GM18498 (cell line): ENCODE results near the gene MTSS2.

Source experiments
- ATAC-seq: cut with Tn5 transposase; IDR thresholded peaks from one replicate; pipeline ENCODE4 v1.9.1; 2021; ENCODE audit warnings: mild to moderate bottlenecking, moderate library complexity; ENCODE audit not compliant: unreplicated experiment

The MTSS2 gene

DNA sequence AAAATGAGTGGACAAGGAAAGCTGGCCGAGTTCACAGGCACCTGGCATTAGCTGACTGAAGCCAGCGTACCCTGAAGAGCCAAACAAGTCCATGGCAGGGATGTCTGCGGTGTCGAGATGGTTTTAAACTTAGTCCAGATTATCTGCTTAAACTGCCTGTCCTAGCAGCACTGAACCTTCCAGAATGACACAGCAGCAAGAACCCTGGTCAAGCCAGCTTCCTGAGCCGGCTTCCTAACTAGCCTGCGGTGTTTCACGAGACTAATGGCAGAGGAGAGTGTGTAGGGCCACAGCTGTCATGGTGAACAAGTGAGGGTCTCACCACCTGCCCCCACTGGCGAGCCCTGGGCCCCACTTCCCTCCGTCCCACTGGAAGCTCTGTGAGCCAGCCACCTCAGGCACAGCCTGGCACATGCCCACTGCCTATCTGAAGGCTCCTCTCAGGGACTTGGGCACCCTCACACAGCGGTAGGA lies 28.8 kb upstream of the MTSS2 start:
- ATAC-seq, result no peak

GRCh38 chr16:70713824-70714223 lies 28.0 kb upstream of the MTSS2 start:
- no peak for ATAC-seq

- ATAC-seq, result no peak
These were observed 27.5 kb upstream of the MTSS2 start for GRCh38 chr16:70713342-70713741.

DNA sequence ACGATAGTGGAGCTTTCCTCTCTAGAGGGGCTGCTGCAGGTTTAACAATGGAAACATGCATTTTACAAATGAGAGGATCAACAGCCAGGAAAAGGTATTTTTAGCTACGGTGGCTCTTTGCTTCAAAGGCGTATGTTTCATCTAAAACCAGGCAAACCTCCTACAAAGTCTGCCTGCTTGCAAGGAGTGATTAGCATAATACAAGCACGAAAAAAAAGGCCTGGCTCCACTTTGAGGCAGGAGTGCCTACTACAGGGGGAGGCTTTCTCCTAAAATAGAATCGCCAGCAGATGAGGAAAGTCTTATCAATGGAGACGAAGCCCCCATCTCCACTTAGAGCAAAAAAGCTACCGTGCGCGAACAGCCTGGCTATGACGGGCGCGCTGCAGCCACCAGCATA lies 27.1 kb upstream of the MTSS2 start:
- no peak for ATAC-seq

DNA sequence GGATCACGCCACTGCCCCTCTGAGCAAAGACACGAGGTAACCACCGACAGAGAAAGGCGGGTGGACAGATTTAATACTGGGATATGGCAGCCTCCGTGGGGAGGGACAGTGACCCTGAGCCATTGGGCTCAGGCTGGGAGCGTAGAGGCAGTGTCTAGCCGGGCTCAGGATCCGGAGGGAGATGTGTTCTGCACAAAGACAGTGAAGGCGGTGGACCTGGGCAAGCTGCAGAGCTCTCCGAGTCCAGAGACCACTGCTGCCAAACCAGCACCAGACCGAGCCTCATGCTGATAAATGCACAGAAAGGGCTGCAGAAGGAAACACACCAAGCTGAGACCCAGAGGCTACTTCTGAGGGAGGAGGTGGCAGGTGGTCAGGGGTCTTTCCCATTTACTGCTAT lies 26.5 kb upstream of the MTSS2 start:
- ATAC-seq, result no peak

DNA sequence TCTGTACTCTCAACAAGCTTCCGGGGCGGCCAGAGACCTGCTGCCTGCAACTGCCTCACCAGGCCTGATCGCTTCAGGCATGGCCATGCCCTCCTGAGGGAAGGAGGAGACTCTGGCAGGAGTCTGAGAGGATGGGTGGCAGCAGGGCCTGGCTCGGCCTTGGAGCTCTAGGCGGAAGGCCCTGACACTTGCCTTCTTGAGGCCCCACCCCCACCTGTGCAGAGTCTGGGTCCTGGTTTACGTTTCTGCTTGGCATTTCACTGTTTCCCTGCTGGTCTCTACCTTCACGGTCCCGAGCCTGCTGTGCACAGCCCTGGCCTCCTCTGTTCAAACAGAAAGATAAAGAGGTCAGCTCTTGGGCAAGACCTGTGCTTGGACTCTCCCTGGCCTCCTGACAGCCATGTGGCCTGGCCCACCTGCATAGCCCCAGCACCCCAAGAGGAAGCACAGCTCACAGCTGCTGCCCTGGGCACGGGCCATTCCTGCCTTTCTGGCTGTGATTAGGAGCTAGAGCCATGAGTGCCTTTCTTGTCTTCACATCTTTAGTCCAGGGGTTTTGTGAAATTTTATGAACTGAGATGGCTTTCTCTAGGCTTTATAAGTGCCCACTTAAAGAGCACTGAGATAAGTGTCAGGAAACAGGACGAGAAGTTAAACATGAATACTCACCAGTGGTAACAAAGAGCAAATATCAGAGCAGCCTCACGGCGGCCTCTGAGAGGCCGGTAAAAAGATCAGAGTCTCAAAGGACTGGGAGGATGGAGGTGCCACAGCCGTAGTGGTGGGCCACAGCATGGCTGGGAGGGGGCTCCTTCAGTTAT lies 25.6 kb upstream of the MTSS2 start:
- no peak for ATAC-seq

DNA sequence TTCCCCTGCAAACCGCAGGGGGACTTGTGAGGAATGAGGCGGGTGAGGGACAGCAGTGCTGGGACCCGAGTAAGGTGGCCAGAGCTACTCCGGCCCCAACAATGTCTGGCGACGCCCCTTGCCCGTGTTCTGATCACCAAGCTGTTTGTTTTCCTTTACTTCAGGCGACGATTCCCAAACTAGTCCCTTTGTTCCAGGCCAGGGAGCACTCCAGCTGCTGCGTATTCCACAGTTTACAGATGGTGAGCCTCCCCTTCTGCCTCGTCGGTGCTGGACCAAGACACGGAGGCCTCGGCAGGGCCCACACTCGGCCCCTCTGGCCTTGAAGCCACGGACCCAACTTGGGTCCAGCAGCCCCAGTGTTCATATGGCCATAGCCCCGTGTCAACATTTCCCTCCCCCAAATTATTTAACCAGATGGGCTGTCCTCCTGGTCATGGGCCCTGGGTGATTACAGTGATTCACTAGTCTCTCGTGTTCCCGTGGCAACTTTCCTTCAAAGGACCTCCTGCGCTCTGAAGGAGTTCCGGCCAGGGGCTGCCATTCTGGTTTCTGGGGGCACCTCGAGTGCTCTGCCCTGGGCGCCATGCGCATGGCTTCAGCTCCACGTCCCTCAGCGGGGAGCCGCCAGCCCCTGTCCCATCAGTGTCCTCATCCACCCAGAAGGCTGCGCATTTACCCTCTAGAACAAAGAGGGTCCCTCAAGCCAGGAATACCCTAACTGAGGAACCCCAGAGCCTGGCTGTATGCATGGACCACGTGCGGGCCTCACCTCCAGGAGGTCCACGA lies 24.8 kb upstream of the MTSS2 start:
- ATAC-seq, result no peak

DNA sequence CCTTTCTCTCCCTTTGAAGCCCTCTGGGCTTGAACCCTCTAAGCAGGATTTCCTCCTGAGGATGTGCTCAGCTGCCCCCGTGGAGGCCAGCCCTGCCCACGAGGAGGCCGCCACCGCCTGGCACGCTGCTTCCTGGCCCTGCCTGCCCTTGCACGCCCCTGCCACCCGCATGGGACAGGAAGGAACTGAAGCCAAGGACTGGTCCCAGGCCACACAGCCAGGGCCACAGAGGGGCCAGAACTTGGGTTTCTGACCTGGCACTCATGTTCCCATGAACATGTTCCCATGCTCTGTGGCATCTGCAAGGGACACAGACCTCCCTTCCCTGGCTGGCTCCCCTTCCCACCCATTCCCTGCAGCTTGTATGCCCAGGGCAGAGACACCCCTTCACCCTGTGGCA lies 24.1 kb upstream of the MTSS2 start:
- ATAC-seq, result no peak

DNA sequence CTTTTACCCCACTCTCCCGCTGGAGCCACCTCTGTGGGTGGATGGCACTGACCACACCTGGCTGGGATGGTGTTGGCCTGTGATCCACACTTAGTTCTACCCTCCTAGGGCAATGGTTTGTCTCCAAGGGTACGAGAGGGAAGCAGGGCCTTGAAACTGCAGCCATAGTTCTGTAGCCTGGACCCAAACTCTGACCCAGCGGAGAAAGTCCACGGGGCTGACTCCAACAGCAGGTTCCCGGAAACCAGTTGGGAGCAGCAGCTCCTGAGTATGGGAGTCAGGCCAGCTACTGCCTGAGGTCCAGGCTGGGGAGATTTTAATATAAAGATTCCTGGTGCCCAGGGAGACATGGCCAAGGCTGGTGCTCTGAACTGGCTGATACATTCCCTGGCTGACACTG lies 23.6 kb upstream of the MTSS2 start:
- no peak for ATAC-seq

- no peak for ATAC-seq
These were observed 22.8 kb upstream of the MTSS2 start for GRCh38 chr16:70708366-70709246.

GRCh38 chr16:70706948-70707465 lies 21.2 kb upstream of the MTSS2 start:
- ATAC-seq, result no peak

- no peak for ATAC-seq
These were observed 19.2 kb upstream of the MTSS2 start for GRCh38 chr16:70705056-70705455.

GRCh38 chr16:70704586-70704985 lies 18.7 kb upstream of the MTSS2 start:
- no peak for ATAC-seq

- ATAC-seq, result no peak
These were observed 18.1 kb upstream of the MTSS2 start for GRCh38 chr16:70703835-70704381.

DNA sequence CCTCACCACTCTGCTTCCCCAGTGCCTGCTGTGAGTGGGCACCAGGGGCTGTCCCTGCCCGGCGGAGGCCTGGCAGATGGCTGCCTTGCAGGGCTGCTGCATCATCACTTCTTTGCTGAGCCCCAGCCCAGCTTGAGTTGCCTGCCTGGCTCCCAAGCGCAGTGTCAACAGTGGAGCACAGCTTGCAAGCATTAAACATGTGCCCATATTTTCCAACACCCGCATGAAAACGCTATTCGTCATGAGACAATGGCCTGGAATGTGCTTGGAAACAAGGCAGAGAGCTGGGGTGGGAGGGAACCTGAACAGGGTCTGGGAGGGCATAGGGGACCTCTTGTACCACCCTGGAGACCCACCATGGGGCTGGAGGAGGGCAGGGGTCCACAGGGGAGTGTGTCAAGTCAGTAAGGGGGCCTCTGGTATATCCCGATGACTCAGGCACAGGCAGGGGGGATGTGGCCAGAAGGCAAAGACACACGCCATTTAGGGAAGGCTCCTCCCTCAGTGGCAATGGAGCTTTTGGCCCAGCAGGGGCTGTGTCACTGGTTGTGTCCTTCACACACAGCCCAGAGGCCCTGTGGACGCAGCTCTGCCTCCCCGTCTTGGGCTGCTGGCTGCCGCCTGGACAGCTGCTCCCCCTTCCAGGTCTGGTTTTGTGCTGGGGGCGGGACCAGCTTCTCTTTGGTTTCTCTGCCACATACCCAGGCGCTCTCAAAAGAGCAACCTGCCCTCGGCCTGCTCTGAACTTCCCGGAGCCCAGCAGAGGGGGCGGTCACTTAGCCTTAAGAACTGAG lies 17.4 kb upstream of the MTSS2 start:
- no peak for ATAC-seq

DNA sequence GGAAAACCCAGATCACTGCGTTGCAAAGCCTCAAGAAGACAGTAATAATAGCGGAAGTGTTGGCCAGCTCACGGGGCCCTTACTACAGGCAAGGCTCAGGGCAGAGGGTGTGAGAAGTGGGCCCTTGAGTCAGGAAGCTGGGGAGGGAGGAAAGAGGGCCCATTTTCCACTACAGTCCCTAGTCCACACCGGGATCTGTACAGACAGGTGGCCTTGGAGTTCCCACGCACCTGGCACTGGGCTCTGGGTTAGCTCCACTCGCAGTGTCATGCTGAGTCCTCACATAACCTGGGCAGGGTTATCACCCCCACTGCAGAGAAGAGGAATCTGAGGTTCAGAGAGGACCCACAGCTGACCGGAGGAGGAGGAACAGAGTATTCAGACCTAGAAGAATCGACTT lies 16.8 kb upstream of the MTSS2 start:
- no peak for ATAC-seq

DNA sequence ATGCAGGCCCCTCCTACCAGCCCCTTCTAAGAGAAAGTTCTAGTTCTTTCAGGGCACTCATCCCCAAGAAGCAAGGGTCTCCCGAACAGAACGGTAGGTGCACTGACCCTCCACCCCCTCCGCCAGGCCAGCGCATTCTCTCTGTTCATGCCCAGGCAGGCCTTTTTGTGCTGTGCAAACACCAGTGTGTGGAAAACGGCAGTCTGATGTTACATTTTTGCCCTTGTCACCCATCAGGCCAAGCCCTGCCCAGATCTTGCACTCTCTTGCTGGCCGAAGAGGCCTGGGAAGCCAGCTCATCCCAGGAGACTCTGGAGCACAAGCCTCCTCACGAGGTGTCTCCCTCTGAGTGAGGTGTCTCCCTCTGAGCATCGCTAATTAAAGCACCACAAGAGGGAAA lies 16.1 kb upstream of the MTSS2 start:
- ATAC-seq, result no peak

GRCh38 chr16:70701596-70701995 lies 15.7 kb upstream of the MTSS2 start:
- ATAC-seq, result no peak

GRCh38 chr16:70701036-70701435 lies 15.2 kb upstream of the MTSS2 start:
- ATAC-seq, result no peak
